ENCODE measurements around the gene CEMIP2.

DNA sequence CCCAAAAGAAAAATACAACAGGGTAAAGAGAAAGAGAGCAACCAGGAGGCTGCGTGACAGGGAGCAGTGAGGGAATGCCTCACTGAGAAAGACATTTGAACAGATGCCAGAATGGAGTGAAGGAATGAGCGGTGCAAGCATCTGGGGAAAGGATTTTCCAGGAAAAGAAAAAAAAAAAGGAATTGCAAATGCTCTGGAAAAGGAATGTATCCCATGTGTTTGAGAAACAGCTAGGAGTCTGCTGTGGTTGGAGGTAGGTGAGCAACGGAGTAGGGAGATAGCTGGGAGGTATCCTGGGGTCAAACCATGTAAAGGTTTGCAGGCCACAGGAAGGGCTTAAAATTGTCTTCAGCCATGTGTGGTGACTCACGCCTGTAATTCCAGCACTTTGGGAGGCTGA lies 23.6 kb upstream of the CEMIP2 start:
- TF ChIP-seq, protein P1, sequence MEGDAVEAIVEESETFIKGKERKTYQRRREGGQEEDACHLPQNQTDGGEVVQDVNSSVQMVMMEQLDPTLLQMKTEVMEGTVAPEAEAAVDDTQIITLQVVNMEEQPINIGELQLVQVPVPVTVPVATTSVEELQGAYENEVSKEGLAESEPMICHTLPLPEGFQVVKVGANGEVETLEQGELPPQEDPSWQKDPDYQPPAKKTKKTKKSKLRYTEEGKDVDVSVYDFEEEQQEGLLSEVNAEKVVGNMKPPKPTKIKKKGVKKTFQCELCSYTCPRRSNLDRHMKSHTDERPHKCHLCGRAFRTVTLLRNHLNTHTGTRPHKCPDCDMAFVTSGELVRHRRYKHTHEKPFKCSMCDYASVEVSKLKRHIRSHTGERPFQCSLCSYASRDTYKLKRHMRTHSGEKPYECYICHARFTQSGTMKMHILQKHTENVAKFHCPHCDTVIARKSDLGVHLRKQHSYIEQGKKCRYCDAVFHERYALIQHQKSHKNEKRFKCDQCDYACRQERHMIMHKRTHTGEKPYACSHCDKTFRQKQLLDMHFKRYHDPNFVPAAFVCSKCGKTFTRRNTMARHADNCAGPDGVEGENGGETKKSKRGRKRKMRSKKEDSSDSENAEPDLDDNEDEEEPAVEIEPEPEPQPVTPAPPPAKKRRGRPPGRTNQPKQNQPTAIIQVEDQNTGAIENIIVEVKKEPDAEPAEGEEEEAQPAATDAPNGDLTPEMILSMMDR (IDR thresholded peaks at IDR 0.05; ENCODE audit: extremely low read depth in 1 of 2, insufficient read depth in 1 of 2, low read depth in 1 of 2, low read length in 2 of 2): no peak
- TF ChIP-seq JUN (IDR thresholded peaks at IDR 0.05; ENCODE audit: borderline replicate concordance, insufficient read depth, insufficient read length, low read depth) (no peak), POLR2A (IDR thresholded peaks at IDR 0.05; ENCODE audit: low read depth, low read length) (no peak), FOS (IDR thresholded peaks at IDR 0.05; ENCODE audit: borderline replicate concordance, insufficient read depth, low read length) (no peak)
